VCaP (cell line): ENCODE measurements around the gene ADK.

Source experiments
- H3K27ac ChIP-seq: fragments of 450-650 bp; 2 replicates; pipeline ENCODE4 v1.5.1; 2017
- TF ChIP-seq, protein P1 (sequence below): fragments of 450-650 bp; conservative IDR thresholded peaks from 2 replicates; pipeline ENCODE4 v1.5.1; 2017; ENCODE audit warnings: mild to moderate bottlenecking, moderate library complexity

Gene ADK

DNA sequence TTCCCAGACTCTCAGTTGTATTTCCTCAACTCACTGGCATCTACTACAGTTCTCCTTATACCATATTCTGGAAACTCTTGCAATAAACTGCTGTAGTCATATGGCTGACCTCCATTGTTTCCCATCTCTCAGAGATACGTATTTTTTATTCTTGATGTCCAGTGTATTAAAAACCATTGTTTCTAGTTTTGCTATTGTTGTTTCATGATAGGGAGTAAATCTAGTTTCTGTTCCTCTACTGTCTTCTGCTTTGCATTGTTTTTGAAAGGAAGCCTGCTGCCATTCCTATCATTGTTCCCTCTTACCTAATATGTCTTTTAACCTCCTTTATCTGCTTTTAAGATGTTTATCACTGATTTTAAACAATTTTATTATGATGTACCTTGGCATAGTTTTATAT is 255.0 kb downstream of the ADK start:
- TF ChIP-seq, protein P1, sequence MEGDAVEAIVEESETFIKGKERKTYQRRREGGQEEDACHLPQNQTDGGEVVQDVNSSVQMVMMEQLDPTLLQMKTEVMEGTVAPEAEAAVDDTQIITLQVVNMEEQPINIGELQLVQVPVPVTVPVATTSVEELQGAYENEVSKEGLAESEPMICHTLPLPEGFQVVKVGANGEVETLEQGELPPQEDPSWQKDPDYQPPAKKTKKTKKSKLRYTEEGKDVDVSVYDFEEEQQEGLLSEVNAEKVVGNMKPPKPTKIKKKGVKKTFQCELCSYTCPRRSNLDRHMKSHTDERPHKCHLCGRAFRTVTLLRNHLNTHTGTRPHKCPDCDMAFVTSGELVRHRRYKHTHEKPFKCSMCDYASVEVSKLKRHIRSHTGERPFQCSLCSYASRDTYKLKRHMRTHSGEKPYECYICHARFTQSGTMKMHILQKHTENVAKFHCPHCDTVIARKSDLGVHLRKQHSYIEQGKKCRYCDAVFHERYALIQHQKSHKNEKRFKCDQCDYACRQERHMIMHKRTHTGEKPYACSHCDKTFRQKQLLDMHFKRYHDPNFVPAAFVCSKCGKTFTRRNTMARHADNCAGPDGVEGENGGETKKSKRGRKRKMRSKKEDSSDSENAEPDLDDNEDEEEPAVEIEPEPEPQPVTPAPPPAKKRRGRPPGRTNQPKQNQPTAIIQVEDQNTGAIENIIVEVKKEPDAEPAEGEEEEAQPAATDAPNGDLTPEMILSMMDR, result no peak
- no peak overlapping the region for H3K27ac ChIP-seq

DNA sequence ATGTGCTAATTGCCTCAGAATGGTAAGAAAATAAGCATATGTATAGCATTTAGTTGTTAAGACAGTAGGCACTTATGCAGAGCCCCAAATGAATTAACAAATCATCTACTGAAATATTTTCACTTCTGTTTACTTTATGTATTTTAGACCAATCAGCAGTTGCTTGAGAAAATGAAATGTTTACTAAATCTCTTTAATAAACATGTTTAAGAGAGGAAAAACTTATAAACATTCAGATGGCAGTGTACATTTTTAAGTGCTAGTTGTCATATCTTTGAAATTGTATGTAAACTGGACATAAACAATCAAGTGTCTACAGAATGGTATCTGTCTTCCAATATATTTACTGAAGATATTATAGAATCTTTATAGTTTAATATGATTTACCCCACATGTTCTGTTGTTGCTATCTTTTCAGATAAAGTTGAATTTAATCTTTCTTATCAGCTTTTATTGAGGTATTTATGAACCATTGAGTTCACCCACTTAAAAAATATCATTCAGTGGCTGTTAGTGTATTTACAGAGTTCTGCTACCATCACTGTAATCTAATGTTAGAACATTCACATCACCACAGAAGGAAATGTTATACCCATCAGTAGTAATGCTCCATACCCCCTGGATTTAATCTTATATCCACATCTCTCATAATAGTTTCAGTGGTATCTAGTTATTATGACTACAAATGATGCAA is 264.3 kb downstream of the ADK start:
- H3K27ac ChIP-seq, result no peak overlapping the region
- TF ChIP-seq, protein P1, result no peak

DNA sequence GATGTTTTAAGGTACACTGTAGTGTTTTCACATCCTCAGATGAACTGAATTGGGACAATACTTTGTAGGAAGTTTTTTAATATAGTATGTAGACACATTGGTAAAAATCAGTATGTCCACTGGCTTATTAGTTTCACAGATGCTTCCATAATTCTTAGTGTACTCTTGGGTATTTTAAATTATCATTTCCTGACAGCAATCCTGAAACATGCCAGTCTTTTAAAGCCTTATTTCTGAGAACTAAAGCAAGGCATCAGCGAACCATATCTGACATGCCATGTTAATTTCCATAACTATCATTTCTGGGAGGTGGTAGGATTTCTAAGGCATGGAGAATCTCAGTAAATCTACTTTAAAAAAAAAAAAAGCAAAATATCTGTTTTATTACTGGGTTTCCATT is 266.4 kb downstream of the ADK start:
- TF ChIP-seq, protein P1, result no peak
- H3K27ac ChIP-seq, result no peak overlapping the region

DNA sequence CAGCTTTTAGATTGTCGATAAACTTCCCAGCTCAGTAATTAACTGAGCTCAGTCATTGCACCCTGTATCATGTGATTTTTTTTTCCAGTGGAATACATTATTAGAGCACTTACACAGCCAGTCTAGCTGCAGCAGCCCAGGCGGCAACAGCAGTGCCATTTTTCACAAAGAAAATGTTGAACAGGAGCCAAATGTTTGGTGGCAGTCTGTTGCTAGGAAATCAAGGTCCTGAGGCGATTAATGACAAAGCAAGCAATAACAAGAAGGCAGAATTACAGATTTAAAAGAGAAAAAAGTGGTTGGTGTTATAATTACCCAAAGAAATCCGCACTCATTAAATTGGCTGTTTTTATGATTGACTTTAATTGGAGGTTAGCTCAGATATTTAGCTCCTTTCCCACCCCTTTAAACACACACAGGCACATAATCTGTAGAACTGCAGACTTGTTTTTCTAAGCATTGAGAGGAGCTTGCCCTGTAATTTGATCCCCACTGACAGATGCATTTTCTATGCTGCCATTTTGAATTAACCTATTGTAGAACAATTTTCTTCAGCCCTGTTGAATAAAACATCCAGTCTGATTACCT is 267.4 kb downstream of the ADK start:
- peak overlapping the region; percentile 38 for H3K27ac ChIP-seq
- TF ChIP-seq, protein P1, result no peak

DNA sequence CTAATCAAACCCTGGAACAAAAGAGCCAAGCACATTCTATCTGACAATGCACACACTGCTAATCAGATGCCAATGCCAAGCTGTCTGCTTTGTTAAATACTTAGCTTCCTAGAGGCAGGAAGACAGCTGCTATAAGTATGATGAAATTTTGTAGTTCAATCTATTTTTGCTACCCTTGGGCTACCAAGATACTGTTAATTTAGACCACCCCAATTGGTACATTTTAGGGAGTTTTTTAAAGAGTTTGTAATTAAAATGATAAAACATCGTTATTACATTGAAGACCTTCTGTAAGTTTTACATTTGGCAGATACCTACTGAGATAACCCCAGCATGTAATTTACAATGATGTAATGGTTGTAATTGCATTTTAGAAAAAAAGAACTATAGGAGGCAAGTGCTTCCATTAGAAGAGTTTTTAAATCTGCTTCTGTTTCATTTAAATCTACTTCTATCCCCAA is 268.5 kb downstream of the ADK start:
- TF ChIP-seq, protein P1, result no peak
- H3K27ac ChIP-seq, result peak overlapping the region; percentile 38

DNA sequence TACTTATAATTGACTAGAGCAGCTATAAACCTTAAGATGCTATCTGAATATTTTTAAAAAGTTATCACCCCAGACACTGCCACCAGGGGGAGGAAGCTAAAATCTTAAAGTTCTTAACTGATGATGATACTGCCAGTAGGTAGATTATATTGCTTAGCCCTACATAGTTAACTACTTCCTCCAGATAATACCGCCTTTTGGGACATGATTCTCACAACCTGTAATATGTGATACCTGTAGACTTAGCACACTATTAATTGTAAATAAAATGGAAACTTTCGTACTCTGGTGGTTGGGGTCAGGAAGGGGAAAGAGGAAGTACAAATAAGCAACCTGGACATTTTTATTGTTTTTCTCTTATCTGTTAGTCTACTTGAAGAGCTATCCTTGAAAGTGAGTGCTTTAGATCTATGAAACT is 268.9 kb downstream of the ADK start:
- H3K27ac ChIP-seq, result peak overlapping the region; percentile 38
- TF ChIP-seq, protein P1, result peak; percentile 73

DNA sequence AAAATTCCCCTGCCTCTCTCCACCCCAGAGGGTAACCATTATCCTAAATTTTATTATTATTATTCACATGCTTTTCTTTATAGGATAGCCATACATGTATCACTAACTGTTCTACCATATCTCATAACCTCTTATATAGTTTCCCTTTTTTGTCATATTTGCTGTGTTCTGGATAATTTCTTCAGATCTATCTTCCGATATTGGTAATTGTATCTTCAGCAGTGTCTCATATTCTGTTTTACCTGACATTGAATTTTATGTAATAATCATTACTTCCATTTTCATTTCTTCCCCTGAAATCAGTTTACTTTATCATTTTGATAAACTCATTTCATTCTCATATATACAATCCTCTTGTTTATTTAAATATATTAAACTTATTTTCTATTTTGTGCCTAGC is 273.5 kb downstream of the ADK start:
- TF ChIP-seq, protein P1, result no peak

More for the DNA sequence above, 273.5 kb downstream of the ADK start:
- H3K27ac ChIP-seq, result no peak overlapping the region
